CD14-positive monocyte (primary cell): Measurements from ENCODE around the gene SIGLEC12. TPM values are rescaled to one million over a fixed set of nuclear protein-coding genes. Genes with fewer than 3 reads are reported as not detected.
A peak's percentile ranks its signal among the peaks of the same experiment; 100 is the strongest.

Experiments used
- DNase-seq, 3 donors: peaks; one replicate each; pipeline ENCODE4 v3.0.0-alpha.2; 2011 to 2022
- H2AFZ ChIP-seq: 2 replicates; pipeline ENCODE4 v1.6.0; 2012; ENCODE audit warnings: mild to moderate bottlenecking, low read depth, low read length, inconsistent platforms; ENCODE audit not compliant: insufficient read depth, poor library complexity, severe bottlenecking
- H3K27ac ChIP-seq, 2 donors: 1 replicate in 1 of 2; 2 replicates in 1 of 2; pipeline ENCODE4 v1.5.1; 2012 to 2013; ENCODE audit warnings: low read length in 2 of 2, control low read depth in 1 of 2, inconsistent platforms in 1 of 2, low read depth in 1 of 2, mild to moderate bottlenecking in 1 of 2
- H3K27me3 ChIP-seq, 2 donors: one replicate each; pipeline versions ENCODE4 v1.6.0 to v1.6.1; 2011 to 2013; ENCODE audit warnings: low read length in 2 of 2; ENCODE audit not compliant: control insufficient read depth in 2 of 2, insufficient read depth in 2 of 2
- H3K36me3 ChIP-seq, 2 donors: replicated peaks in 1 of 2; 1 replicate in 1 of 2; 2 replicates in 1 of 2; pipeline versions ENCODE4 v1.5.1 to v1.6.1; 2012 to 2013; ENCODE audit warnings: low read length in 2 of 2, control low read depth in 1 of 2, inconsistent platforms in 1 of 2, mild to moderate bottlenecking in 1 of 2; ENCODE audit not compliant: insufficient read depth in 2 of 2, control insufficient read depth in 1 of 2
- H3K4me1 ChIP-seq, 2 donors: 1 replicate in 1 of 2; 2 replicates in 1 of 2; pipeline versions ENCODE4 v1.5.1 to v1.6.1; 2012 to 2013; ENCODE audit warnings: low read length in 2 of 2, control low read depth in 1 of 2, inconsistent platforms in 1 of 2, mild to moderate bottlenecking in 1 of 2, moderate library complexity in 1 of 2; ENCODE audit not compliant: insufficient read depth in 2 of 2, control insufficient read depth in 1 of 2
- H3K4me2 ChIP-seq: replicated peaks from 2 replicates; pipeline ENCODE3; 2012; ENCODE audit warnings: low read length, moderate library complexity, mild to moderate bottlenecking; ENCODE audit not compliant: poor library complexity, severe bottlenecking; ENCODE audit errors: extremely low read depth
- H3K4me3 ChIP-seq, 3 experiments: fragments of 200-600 bp in 1 of 3; sonication (generic) in 1 of 3; replicated peaks in 1 of 3; 1 replicate in 2 of 3; 2 replicates in 1 of 3; pipeline ENCODE4 v1.5.1; 2011 to 2013; ENCODE audit warnings: low read length in 3 of 3, mild to moderate bottlenecking in 3 of 3, control low read depth in 2 of 3, low read depth in 2 of 3, inconsistent platforms in 1 of 3, moderate library complexity in 1 of 3
- H3K79me2 ChIP-seq: 2 replicates; pipeline ENCODE4 v1.6.0; 2012; ENCODE audit warnings: mild to moderate bottlenecking, control low read depth, inconsistent platforms, low read length, moderate library complexity; ENCODE audit not compliant: insufficient read depth
- H3K9ac ChIP-seq: 2 replicates; pipeline ENCODE4 v1.6.0; 2017; ENCODE audit warnings: low read length, mild to moderate bottlenecking; ENCODE audit not compliant: insufficient read depth, poor library complexity, severe bottlenecking
- H3K9me3 ChIP-seq, 2 donors: replicated peaks in 1 of 2; 1 replicate in 1 of 2; 2 replicates in 1 of 2; pipeline versions ENCODE4 v1.5.1 to v1.6.1; 2012 to 2013; ENCODE audit warnings: low read length in 2 of 2, control low read depth in 1 of 2; ENCODE audit not compliant: control insufficient read depth in 1 of 2, insufficient read depth in 1 of 2
- H4K20me1 ChIP-seq: 2 replicates; pipeline ENCODE4 v1.6.0; 2012; ENCODE audit warnings: mild to moderate bottlenecking, low read length, control low read depth, moderate library complexity; ENCODE audit not compliant: insufficient read depth
- H3K27ac Mint-ChIP-seq, 7 donors: one replicate each; pipeline ENCODE4 v1.8.0; 2020; ENCODE audit warnings: mild to moderate bottlenecking in 7 of 7, mixed read lengths in 7 of 7, moderate library complexity in 6 of 7, inconsistent platforms in 2 of 7
- H3K27me3 Mint-ChIP-seq, 3 donors: one replicate each; pipeline ENCODE4 v1.8.0; 2021 to 2022; ENCODE audit warnings: low read depth in 3 of 3, mild to moderate bottlenecking in 3 of 3, mixed read lengths in 3 of 3, moderate library complexity in 3 of 3, inconsistent platforms in 1 of 3
- H3K36me3 Mint-ChIP-seq, 2 donors: one replicate each; pipeline ENCODE4 v1.8.0; 2020; ENCODE audit warnings: mixed read lengths in 2 of 2, inconsistent platforms in 1 of 2, mild to moderate bottlenecking in 1 of 2
- H3K4me1 Mint-ChIP-seq: one replicate; pipeline ENCODE4 v1.8.0; 2020; ENCODE audit warnings: mild to moderate bottlenecking, mixed read lengths
- H3K4me3 Mint-ChIP-seq, 2 donors: one replicate each; pipeline ENCODE4 v1.8.0; 2020; ENCODE audit warnings: mild to moderate bottlenecking in 2 of 2, mixed read lengths in 2 of 2, moderate library complexity in 1 of 2
- H3K9me3 Mint-ChIP-seq, 7 donors: one replicate each; pipeline ENCODE4 v1.8.0; 2020 to 2022; ENCODE audit warnings: mixed read lengths in 7 of 7, mild to moderate bottlenecking in 6 of 7, moderate library complexity in 6 of 7, inconsistent platforms in 2 of 7
- CTCF ChIP-seq: fragments of 200-600 bp; IDR thresholded peaks from one replicate; pipeline ENCODE4 v1.8.0; 2022; ENCODE audit warnings: antibody characterized with exemption, mild to moderate bottlenecking
- WGBS: methylation state at CpG from one replicate; pipeline ENCODE4 v1.1.5; 2013; ENCODE audit warnings: missing lambda C conversion rate; ENCODE audit not compliant: insufficient coverage; 5-methylcytosine and 5-hydroxymethylcytosine counted together
- intact Hi-C, 2 donors: fragments of 100-400 bp; cut with micrococcal nuclease; formaldehyde crosslinking; loops; one replicate each; pipeline versions ENCODE4 v1.15.0 to v1.15.1; 2023
- polyA plus RNA-seq, 3 donors: library from polyadenylated mRNA; depleted of rRNA in 1 of 3; unstranded in 2 of 3; stranded (reverse) in 1 of 3; fragments of 300-500 nt in 2 of 3; fragments of >200 nt in 1 of 3; fragmentation: Illumina TruSeq in 2 of 3; gene quantifications; 1 replicate in 2 of 3; 2 replicates in 1 of 3; pipeline ENCODE4 v1.2.3, GENCODE V29; 2012 to 2021

Gene SIGLEC12
- polyA plus RNA-seq, 3 donors = 0.24 to 1.8 (median 1.3) TPM

- DNase-seq = no peak
- Mint-ChIP-seq H3K9me3 (peaks cover 0 to 2% (median 0%) of the 10 kb centered on the region in 7 donors), H3K27me3 (peaks cover 7 to 14% (median 13%) of the 10 kb centered on the region in 3 donors), H3K27ac (no peak overlapping the region), H3K36me3 (no peaks in the 10 kb centered on the region), H3K4me1 (peaks cover 14% of the 10 kb centered on the region), H3K4me3 (no peak overlapping the region)
- H3K4me2 ChIP-seq = no peak overlapping the region
- H3K27ac ChIP-seq = no peak overlapping the region
- TF ChIP-seq CTCF = no peak
- no CpG with 5 or more reads among the region's 1 CpG for whole genome bisulfite sequencing
- H3K4me1 ChIP-seq = peaks cover 15% of the 10 kb centered on the region in 2 donors
- no peaks in the 10 kb centered on the region for H4K20me1 ChIP-seq
- no peaks in the 10 kb centered on the region for H3K79me2 ChIP-seq
- no peaks in the 10 kb centered on the region for H3K36me3 ChIP-seq
- H3K9ac ChIP-seq = no peak overlapping the region
- intact Hi-C loops = no loop called here
- H2AFZ ChIP-seq = no peak overlapping the region
- H3K4me3 ChIP-seq = no peak overlapping the region
- no peaks in the 10 kb centered on the region for H3K9me3 ChIP-seq
- H3K27me3 ChIP-seq = peaks cover 6% of the 10 kb centered on the region in 2 donors
Measured at GRCh38 chr19:51535535-51535934, 33.9 kb upstream of the SIGLEC12 start.

- Histone ChIP-seq H2AFZ (peak within 1 kb of the TSS; percentile 52), H3K4me2 (peak within 1 kb of the TSS; percentile 71), H3K79me2 (no peaks in the 10 kb centered on the region), H3K27me3 (no peaks in the 10 kb centered on the region), H4K20me1 (no peaks in the 10 kb centered on the region), H3K27ac (peak within 1 kb of the TSS in 1 of 2 donors; percentile 50), H3K9me3 (no peaks in the 10 kb centered on the region), H3K9ac (no peak within 1 kb of the TSS), H3K36me3 (no peaks in the 10 kb centered on the region), H3K4me3 (peak within 1 kb of the TSS in 1 of 3 experiments; percentile 55), H3K4me1 (peaks cover 15% of the 10 kb centered on the region in 2 donors)
- H3K4me1 Mint-ChIP-seq = peaks cover 14% of the 10 kb centered on the region
- peak within 1 kb of the TSS in 3 of 7 donors; percentile 20 to 69 (median 52) for H3K27ac Mint-ChIP-seq
- H3K36me3 Mint-ChIP-seq = no peaks in the 10 kb centered on the region
- WGBS = 8% methylated on average over 19 of the region's 25 CpGs
- TF ChIP-seq CTCF = no peak
- intact Hi-C loops = no loop called here
- peaks cover 3 to 12% (median 6%) of the 10 kb centered on the region in 3 donors for H3K27me3 Mint-ChIP-seq
- peak within 1 kb of the TSS; percentile 59 to 72 for H3K4me3 Mint-ChIP-seq
- peaks cover 0 to 2% (median 0%) of the 10 kb centered on the region in 7 donors for H3K9me3 Mint-ChIP-seq
- peak; percentile 84 to 91 (median 86) for DNase-seq
Measured at GRCh38 chr19:51531349-51532315, 30.0 kb upstream of the SIGLEC12 start, which contains the start of gene SIGLEC6. Gene SIGLEC6 (minus strand): TSS chr19:51531670. CDS start chr19:51531648, 22 bp downstream.
